K562 (cell line): Measurements from ENCODE around the gene BICD1.

Experiments
- JUND ChIP-seq, 2 experiments: IDR thresholded peaks; 2 replicates in 1 of 2; 3 replicates in 1 of 2; pipeline ENCODE4 v1.6.1; 2011; ENCODE audit warnings: borderline replicate concordance in 2 of 2, low read depth in 2 of 2, low read length in 2 of 2, improper control_type of control experiment in 1 of 2, missing biosample characterization in 1 of 2, missing genetic modification characterization in 1 of 2, missing genetic modification reagents in 1 of 2
- RBM14 ChIP-seq: fragments of 200-400 bp; formaldehyde crosslinking; IDR thresholded peaks from 2 replicates; pipeline ENCODE4 v1.6.1; 2018; ENCODE audit warnings: low read depth, mild to moderate bottlenecking, low read length, moderate library complexity, borderline replicate concordance; ENCODE audit not compliant: insufficient read depth

DNA sequence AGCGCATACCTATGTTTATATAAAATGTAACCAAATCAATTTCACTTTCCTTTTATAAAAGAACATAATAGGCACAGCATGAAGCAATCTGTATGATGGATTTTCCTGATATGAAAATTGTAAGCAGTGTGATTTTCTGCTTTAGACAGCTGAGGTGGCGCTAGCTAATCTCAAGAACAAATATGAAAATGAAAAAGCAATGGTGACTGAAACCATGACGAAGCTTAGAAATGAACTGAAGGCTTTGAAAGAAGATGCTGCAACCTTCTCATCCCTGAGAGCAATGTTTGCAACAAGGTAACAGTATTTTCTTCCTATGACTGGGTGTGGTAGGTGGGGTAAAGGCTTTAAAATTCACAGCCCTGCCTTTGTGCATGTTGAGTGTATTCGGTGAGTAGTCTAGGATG, 227.7 kb downstream of the BICD1 start:
- no peak for TF ChIP-seq JUND (IDR thresholded peaks at IDR 0.05; ENCODE audit: borderline replicate concordance, low read depth, low read length)
- TF ChIP-seq JUND (tag; IDR thresholded peaks at IDR 0.05; ENCODE audit: borderline replicate concordance, low read depth, low read length): no peak
- TF ChIP-seq RBM14: no peak
